ENCODE data around the gene STK32B.

Gene STK32B

DNA sequence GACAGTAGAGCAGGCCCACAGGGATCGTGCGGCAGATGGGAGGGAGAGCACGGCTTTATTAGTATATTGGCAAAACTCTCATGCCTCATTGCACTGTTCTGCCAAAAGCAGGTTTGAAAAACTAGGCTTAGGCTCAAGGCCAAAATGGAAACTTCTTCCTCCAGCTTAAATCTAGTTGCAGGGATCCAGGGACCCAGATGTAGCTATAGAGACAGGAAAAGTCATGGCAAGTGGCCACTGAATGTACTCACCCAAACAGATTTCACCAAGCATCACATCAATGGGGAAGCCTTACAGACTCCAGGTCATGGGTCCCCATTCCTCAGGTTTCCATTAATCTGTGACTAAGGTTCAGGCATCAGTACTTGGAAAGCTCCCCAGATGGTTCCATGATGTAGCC is 149.2 kb downstream of the STK32B start:
- DNase-seq: no peak
- no peaks in the 10 kb centered on the region for H3K79me2 ChIP-seq (ENCODE audit: control insufficient read depth, insufficient read depth, low read length, poor library complexity)
- H2BK5ac ChIP-seq (ENCODE audit: low read depth, low read length, poor library complexity): no peak overlapping the region
- no peaks in the 10 kb centered on the region for H3K79me1 ChIP-seq (ENCODE audit: low read length)
- H3K27ac ChIP-seq (ENCODE audit: low read depth, low read length): no peak overlapping the region
- H3K9me3 ChIP-seq (ENCODE audit: insufficient read depth, low read depth, low read length): peaks cover 1% of the 10 kb centered on the region
- H2AFZ ChIP-seq (ENCODE audit: insufficient read depth, low read length, poor library complexity): no peak overlapping the region
- no peak overlapping the region for H4K91ac ChIP-seq (ENCODE audit: low read depth, low read length)
- H3K4me1 ChIP-seq (ENCODE audit: control insufficient read depth in 1 of 2, insufficient read depth in 2 of 2, low read length in 2 of 2): no peaks in the 10 kb centered on the region
- no peak overlapping the region for H3K4ac ChIP-seq (ENCODE audit: low read depth, low read length)
- H3K14ac ChIP-seq (ENCODE audit: low read length): no peak overlapping the region
- H2AK5ac ChIP-seq (ENCODE audit: low read length): no peak overlapping the region
- no peak overlapping the region for H3K23ac ChIP-seq (ENCODE audit: low read length)
- no peak overlapping the region for H2BK120ac ChIP-seq (ENCODE audit: insufficient read depth, low read length, poor library complexity)
- H3K36me3 ChIP-seq (ENCODE audit: control insufficient read depth in 1 of 2, insufficient read depth in 2 of 2, low read length in 2 of 2): no peaks in the 10 kb centered on the region
- no peak overlapping the region for H3K4me2 ChIP-seq (ENCODE audit: low read length)
- H4K12ac ChIP-seq (ENCODE audit: low read depth, low read length): no peak overlapping the region
- H4K8ac ChIP-seq (ENCODE audit: low read depth, low read length): no peak overlapping the region
- no peak overlapping the region for H2BK12ac ChIP-seq (ENCODE audit: low read length)
- H3K4me3 ChIP-seq (ENCODE audit: low read depth, low read length): no peak overlapping the region
- WGBS (ENCODE audit: extremely low coverage, insufficient coverage, insufficient read length): no CpG with 5 or more reads among the region's 3 CpGs
- no peak overlapping the region for H3K18ac ChIP-seq (ENCODE audit: low read length)
- H3K27me3 ChIP-seq (ENCODE audit: insufficient read depth, low read length): no peaks in the 10 kb centered on the region
- H3K9ac ChIP-seq (ENCODE audit: low read length): no peak overlapping the region

DNA sequence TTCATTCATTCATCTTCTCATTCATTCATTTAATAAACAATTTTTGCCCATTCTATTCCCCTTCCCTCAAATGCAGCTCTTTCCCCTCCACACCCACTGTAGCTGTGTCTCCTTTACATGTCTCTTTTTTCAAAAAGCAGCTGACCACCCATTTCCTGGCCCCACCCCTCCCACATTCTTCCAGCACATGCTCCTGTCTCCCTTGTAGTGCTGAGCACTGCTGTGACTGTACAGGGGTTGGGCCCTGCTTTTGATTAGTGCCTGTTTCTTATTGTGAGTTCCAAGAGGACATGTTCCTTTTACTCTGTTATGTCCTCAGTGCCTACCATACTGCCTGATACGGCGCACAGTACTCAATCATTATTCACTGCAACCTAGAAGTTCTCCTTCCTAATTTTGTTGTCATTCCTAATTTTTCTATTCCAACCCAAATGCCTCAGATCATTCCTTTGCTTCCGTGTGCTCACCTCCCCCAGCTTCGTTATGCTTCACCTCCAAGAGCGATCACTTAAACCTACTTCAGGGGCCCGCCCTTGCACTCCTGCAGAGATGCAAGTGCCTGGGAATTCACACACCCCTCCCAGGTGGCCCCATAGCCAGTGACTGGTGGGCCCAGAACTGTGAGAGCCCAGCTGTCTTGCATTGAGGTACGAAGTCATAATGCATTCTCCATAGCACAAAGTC is 152.2 kb downstream of the STK32B start:
- Histone ChIP-seq H3K79me2 (ENCODE audit: control insufficient read depth, insufficient read depth, low read length, poor library complexity) (no peaks in the 10 kb centered on the region), H3K4me1 (ENCODE audit: control insufficient read depth in 1 of 2, insufficient read depth in 2 of 2, low read length in 2 of 2) (no peaks in the 10 kb centered on the region), H2BK120ac (ENCODE audit: insufficient read depth, low read length, poor library complexity) (no peak overlapping the region), H3K14ac (ENCODE audit: low read length) (no peak overlapping the region), H3K4ac (ENCODE audit: low read depth, low read length) (no peak overlapping the region), H2BK5ac (ENCODE audit: low read depth, low read length, poor library complexity) (no peak overlapping the region), H3K4me3 (ENCODE audit: low read depth, low read length) (no peak overlapping the region), H3K4me2 (ENCODE audit: low read length) (no peak overlapping the region), H4K91ac (ENCODE audit: low read depth, low read length) (no peak overlapping the region), H3K9me3 (ENCODE audit: insufficient read depth, low read depth, low read length) (peaks cover 1% of the 10 kb centered on the region), H2AK5ac (ENCODE audit: low read length) (no peak overlapping the region), H3K27me3 (ENCODE audit: insufficient read depth, low read length) (no peaks in the 10 kb centered on the region), H3K27ac (ENCODE audit: low read depth, low read length) (no peak overlapping the region), H3K9ac (ENCODE audit: low read length) (no peak overlapping the region), H3K36me3 (ENCODE audit: control insufficient read depth in 1 of 2, insufficient read depth in 2 of 2, low read length in 2 of 2) (no peaks in the 10 kb centered on the region), H2BK12ac (ENCODE audit: low read length) (no peak overlapping the region), H4K8ac (ENCODE audit: low read depth, low read length) (no peak overlapping the region), H3K23ac (ENCODE audit: low read length) (no peak overlapping the region), H3K79me1 (ENCODE audit: low read length) (no peaks in the 10 kb centered on the region), H3K18ac (ENCODE audit: low read length) (no peak overlapping the region), H2AFZ (ENCODE audit: insufficient read depth, low read length, poor library complexity) (no peak overlapping the region), H4K12ac (ENCODE audit: low read depth, low read length) (no peak overlapping the region)
- WGBS (ENCODE audit: extremely low coverage, insufficient coverage, insufficient read length): no CpG with 5 or more reads among the region's 7 CpGs
- DNase-seq: no peak

GRCh38 chr4:5203993-5204310 is 152.7 kb downstream of the STK32B start:
- H2AK5ac ChIP-seq (ENCODE audit: low read length): no peak overlapping the region
- no peaks in the 10 kb centered on the region for H3K27me3 ChIP-seq (ENCODE audit: insufficient read depth, low read length)
- no peak overlapping the region for H2AFZ ChIP-seq (ENCODE audit: insufficient read depth, low read length, poor library complexity)
- H4K8ac ChIP-seq (ENCODE audit: low read depth, low read length): no peak overlapping the region
- no CpG with 5 or more reads among the region's 3 CpGs for WGBS (ENCODE audit: extremely low coverage, insufficient coverage, insufficient read length)
- no peaks in the 10 kb centered on the region for H3K79me1 ChIP-seq (ENCODE audit: low read length)
- no peak overlapping the region for H3K4me2 ChIP-seq (ENCODE audit: low read length)
- no peak overlapping the region for H3K4me3 ChIP-seq (ENCODE audit: low read depth, low read length)
- H2BK5ac ChIP-seq (ENCODE audit: low read depth, low read length, poor library complexity): no peak overlapping the region
- no peak overlapping the region for H4K12ac ChIP-seq (ENCODE audit: low read depth, low read length)
- no peaks in the 10 kb centered on the region for H3K4me1 ChIP-seq (ENCODE audit: control insufficient read depth in 1 of 2, insufficient read depth in 2 of 2, low read length in 2 of 2)
- no peak overlapping the region for H4K91ac ChIP-seq (ENCODE audit: low read depth, low read length)
- no peak overlapping the region for H3K4ac ChIP-seq (ENCODE audit: low read depth, low read length)
- no peak overlapping the region for H3K14ac ChIP-seq (ENCODE audit: low read length)
- H2BK120ac ChIP-seq (ENCODE audit: insufficient read depth, low read length, poor library complexity): no peak overlapping the region
- no peak overlapping the region for H3K9ac ChIP-seq (ENCODE audit: low read length)
- DNase-seq: no peak
- H2BK12ac ChIP-seq (ENCODE audit: low read length): no peak overlapping the region
- H3K36me3 ChIP-seq (ENCODE audit: control insufficient read depth in 1 of 2, insufficient read depth in 2 of 2, low read length in 2 of 2): no peaks in the 10 kb centered on the region
- no peaks in the 10 kb centered on the region for H3K79me2 ChIP-seq (ENCODE audit: control insufficient read depth, insufficient read depth, low read length, poor library complexity)
- H3K27ac ChIP-seq (ENCODE audit: low read depth, low read length): no peak overlapping the region
- peaks cover 1% of the 10 kb centered on the region for H3K9me3 ChIP-seq (ENCODE audit: insufficient read depth, low read depth, low read length)
- no peak overlapping the region for H3K23ac ChIP-seq (ENCODE audit: low read length)
- no peak overlapping the region for H3K18ac ChIP-seq (ENCODE audit: low read length)

GRCh38 chr4:5204781-5205180 is 153.5 kb downstream of the STK32B start:
- Histone ChIP-seq H3K9ac (ENCODE audit: low read length) (no peak overlapping the region), H2AFZ (ENCODE audit: insufficient read depth, low read length, poor library complexity) (no peak overlapping the region), H3K14ac (ENCODE audit: low read length) (no peak overlapping the region), H4K12ac (ENCODE audit: low read depth, low read length) (no peak overlapping the region), H3K36me3 (ENCODE audit: control insufficient read depth in 1 of 2, insufficient read depth in 2 of 2, low read length in 2 of 2) (no peaks in the 10 kb centered on the region), H3K9me3 (ENCODE audit: insufficient read depth, low read depth, low read length) (peaks cover 1% of the 10 kb centered on the region), H2BK120ac (ENCODE audit: insufficient read depth, low read length, poor library complexity) (no peak overlapping the region), H3K23ac (ENCODE audit: low read length) (no peak overlapping the region), H3K18ac (ENCODE audit: low read length) (no peak overlapping the region), H3K27me3 (ENCODE audit: insufficient read depth, low read length) (no peaks in the 10 kb centered on the region), H3K4me2 (ENCODE audit: low read length) (no peak overlapping the region), H2BK12ac (ENCODE audit: low read length) (no peak overlapping the region), H2BK5ac (ENCODE audit: low read depth, low read length, poor library complexity) (no peak overlapping the region), H3K4me1 (ENCODE audit: control insufficient read depth in 1 of 2, insufficient read depth in 2 of 2, low read length in 2 of 2) (no peaks in the 10 kb centered on the region), H3K79me2 (ENCODE audit: control insufficient read depth, insufficient read depth, low read length, poor library complexity) (no peaks in the 10 kb centered on the region), H4K8ac (ENCODE audit: low read depth, low read length) (no peak overlapping the region), H4K91ac (ENCODE audit: low read depth, low read length) (no peak overlapping the region), H3K4me3 (ENCODE audit: low read depth, low read length) (no peak overlapping the region), H3K79me1 (ENCODE audit: low read length) (no peaks in the 10 kb centered on the region), H3K4ac (ENCODE audit: low read depth, low read length) (no peak overlapping the region), H2AK5ac (ENCODE audit: low read length) (no peak overlapping the region), H3K27ac (ENCODE audit: low read depth, low read length) (no peak overlapping the region)
- no peak for DNase-seq
- WGBS (ENCODE audit: extremely low coverage, insufficient coverage, insufficient read length): no CpG with 5 or more reads among the region's 2 CpGs
